ENCODE data around the gene PPARD.

DNA sequence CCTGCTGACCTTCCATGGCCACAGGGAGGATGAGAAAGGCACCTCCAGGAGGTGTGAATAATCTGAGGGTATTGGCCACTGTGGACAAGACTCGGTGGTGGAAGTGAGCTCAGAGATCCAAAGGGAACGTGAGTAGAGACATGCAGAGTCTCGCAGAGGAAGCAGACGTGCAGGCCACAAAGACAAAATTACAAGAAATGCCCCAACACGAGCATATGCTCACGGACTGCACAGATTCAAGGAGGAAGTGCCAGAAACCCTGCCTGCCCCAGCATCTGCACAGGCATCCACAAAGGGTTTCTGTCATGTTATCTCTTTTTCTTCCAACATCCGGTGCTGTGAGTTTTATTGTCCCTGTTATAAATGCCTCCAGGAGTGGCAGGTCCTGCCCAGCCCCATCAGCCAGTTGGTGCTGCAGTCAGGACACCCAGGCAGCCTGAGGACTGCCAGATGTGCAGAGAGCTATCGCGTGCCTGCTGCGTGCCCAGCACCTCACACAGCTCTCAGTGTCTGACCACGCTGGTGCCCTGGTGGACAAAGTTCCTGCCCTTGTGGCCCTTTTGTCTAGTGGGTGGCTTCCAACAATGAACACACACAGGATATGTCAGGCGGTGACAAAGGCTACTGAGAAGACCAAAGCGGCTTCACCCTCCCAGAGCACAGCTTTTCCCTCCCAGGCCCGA is 75.8 kb downstream of the PPARD start:
- TF ChIP-seq POLR2AphosphoS5 (IDR thresholded peaks at IDR 0.05) (no peak), POLR2A (IDR thresholded peaks at IDR 0.05) (no peak)
- TF ChIP-seq, protein P1, sequence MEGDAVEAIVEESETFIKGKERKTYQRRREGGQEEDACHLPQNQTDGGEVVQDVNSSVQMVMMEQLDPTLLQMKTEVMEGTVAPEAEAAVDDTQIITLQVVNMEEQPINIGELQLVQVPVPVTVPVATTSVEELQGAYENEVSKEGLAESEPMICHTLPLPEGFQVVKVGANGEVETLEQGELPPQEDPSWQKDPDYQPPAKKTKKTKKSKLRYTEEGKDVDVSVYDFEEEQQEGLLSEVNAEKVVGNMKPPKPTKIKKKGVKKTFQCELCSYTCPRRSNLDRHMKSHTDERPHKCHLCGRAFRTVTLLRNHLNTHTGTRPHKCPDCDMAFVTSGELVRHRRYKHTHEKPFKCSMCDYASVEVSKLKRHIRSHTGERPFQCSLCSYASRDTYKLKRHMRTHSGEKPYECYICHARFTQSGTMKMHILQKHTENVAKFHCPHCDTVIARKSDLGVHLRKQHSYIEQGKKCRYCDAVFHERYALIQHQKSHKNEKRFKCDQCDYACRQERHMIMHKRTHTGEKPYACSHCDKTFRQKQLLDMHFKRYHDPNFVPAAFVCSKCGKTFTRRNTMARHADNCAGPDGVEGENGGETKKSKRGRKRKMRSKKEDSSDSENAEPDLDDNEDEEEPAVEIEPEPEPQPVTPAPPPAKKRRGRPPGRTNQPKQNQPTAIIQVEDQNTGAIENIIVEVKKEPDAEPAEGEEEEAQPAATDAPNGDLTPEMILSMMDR (IDR thresholded peaks at IDR 0.05): no peak
